T-helper 2 cell treated with Interferon-gamma antibody and Interleukin-4, amounts not matched to agents 5 μg/mL and 100 μg/mL, for 36 hours (primary cell): ENCODE results near the gene ABCC6.
"Not testable (repeated sequence)": the region's sequence is repeated elsewhere in the genome, so short reads cannot be mapped to it uniquely, and the experiment has no call there.

Experiments used
- DNase-seq: peaks from one replicate; pipeline ENCODE4 v3.0.0; 2021; ENCODE audit warnings: low spot score
- H3K27ac Mint-ChIP-seq: one replicate; pipeline ENCODE4 v1.8.0; 2021; ENCODE audit warnings: mild to moderate bottlenecking, mixed read lengths
- H3K27me3 Mint-ChIP-seq: one replicate; pipeline ENCODE4 v1.8.0; 2021; ENCODE audit warnings: low read depth, mixed read lengths
- H3K36me3 Mint-ChIP-seq: one replicate; pipeline ENCODE4 v1.8.0; 2021; ENCODE audit warnings: low read depth, mixed read lengths
- H3K4me1 Mint-ChIP-seq: one replicate; pipeline ENCODE4 v1.8.0; 2021; ENCODE audit warnings: low read depth, mixed read lengths
- H3K4me3 Mint-ChIP-seq: one replicate; pipeline ENCODE4 v1.8.0; 2022; ENCODE audit warnings: mild to moderate bottlenecking, moderate library complexity, mixed read lengths
- H3K9me3 Mint-ChIP-seq: one replicate; pipeline ENCODE4 v1.8.0; 2021; ENCODE audit warnings: mixed read lengths

ABCC6 gene

GRCh38 chr16:16207787-16208334 is 15.4 kb downstream of the ABCC6 start:
- H3K36me3 Mint-ChIP-seq, DNase-seq, H3K4me1 Mint-ChIP-seq: not testable (repeated sequence)

GRCh38 chr16:16207097-16207786 is 16.1 kb downstream of the ABCC6 start:
- not testable (repeated sequence) for H3K4me3 Mint-ChIP-seq, H3K9me3 Mint-ChIP-seq, H3K36me3 Mint-ChIP-seq, H3K4me1 Mint-ChIP-seq, H3K27ac Mint-ChIP-seq, H3K27me3 Mint-ChIP-seq, DNase-seq

More at GRCh38 chr16:16207787-16208334, 15.4 kb downstream of the ABCC6 start:
- not testable (repeated sequence) for H3K27me3 Mint-ChIP-seq, H3K9me3 Mint-ChIP-seq, H3K4me3 Mint-ChIP-seq, H3K27ac Mint-ChIP-seq

GRCh38 chr16:16205864-16206263 is 17.4 kb downstream of the ABCC6 start:
- H3K4me3 Mint-ChIP-seq, H3K4me1 Mint-ChIP-seq, H3K36me3 Mint-ChIP-seq, H3K27ac Mint-ChIP-seq, H3K9me3 Mint-ChIP-seq, DNase-seq, H3K27me3 Mint-ChIP-seq: not testable (repeated sequence)

GRCh38 chr16:16204552-16204951 is 18.7 kb downstream of the ABCC6 start:
- not testable (repeated sequence) for H3K9me3 Mint-ChIP-seq, H3K4me3 Mint-ChIP-seq, H3K36me3 Mint-ChIP-seq, H3K4me1 Mint-ChIP-seq, H3K27me3 Mint-ChIP-seq, DNase-seq
- H3K27ac Mint-ChIP-seq, result peak overlapping the region; percentile 31

GRCh38 chr16:16203494-16203893 is 19.8 kb downstream of the ABCC6 start:
- not testable (repeated sequence) for H3K4me3 Mint-ChIP-seq, H3K36me3 Mint-ChIP-seq

GRCh38 chr16:16202400-16203143 is 20.7 kb downstream of the ABCC6 start:
- DNase-seq, result peak; percentile 23
- not testable (repeated sequence) for H3K36me3 Mint-ChIP-seq, H3K27me3 Mint-ChIP-seq, H3K27ac Mint-ChIP-seq, H3K4me3 Mint-ChIP-seq, H3K4me1 Mint-ChIP-seq, H3K9me3 Mint-ChIP-seq

More at GRCh38 chr16:16203494-16203893, 19.8 kb downstream of the ABCC6 start:
- H3K27me3 Mint-ChIP-seq, H3K9me3 Mint-ChIP-seq, DNase-seq, H3K4me1 Mint-ChIP-seq, H3K27ac Mint-ChIP-seq: not testable (repeated sequence)

GRCh38 chr16:16201880-16202279 is 21.4 kb downstream of the ABCC6 start:
- not testable (repeated sequence) for H3K27me3 Mint-ChIP-seq, H3K4me1 Mint-ChIP-seq

GRCh38 chr16:16200391-16200790 is 22.9 kb downstream of the ABCC6 start:
- H3K9me3 Mint-ChIP-seq, H3K4me3 Mint-ChIP-seq, H3K27ac Mint-ChIP-seq: not testable (repeated sequence)

More at GRCh38 chr16:16201880-16202279, 21.4 kb downstream of the ABCC6 start:
- not testable (repeated sequence) for H3K9me3 Mint-ChIP-seq, H3K4me3 Mint-ChIP-seq, H3K36me3 Mint-ChIP-seq, H3K27ac Mint-ChIP-seq, DNase-seq

GRCh38 chr16:16199428-16199827 is 23.9 kb downstream of the ABCC6 start:
- not testable (repeated sequence) for H3K27me3 Mint-ChIP-seq, H3K9me3 Mint-ChIP-seq, H3K36me3 Mint-ChIP-seq

More at GRCh38 chr16:16200391-16200790, 22.9 kb downstream of the ABCC6 start:
- DNase-seq, H3K4me1 Mint-ChIP-seq, H3K27me3 Mint-ChIP-seq, H3K36me3 Mint-ChIP-seq: not testable (repeated sequence)

GRCh38 chr16:16197966-16198365 is 25.3 kb downstream of the ABCC6 start:
- H3K27ac Mint-ChIP-seq, result no peak overlapping the region
- no peak overlapping the region for H3K4me3 Mint-ChIP-seq
- no peaks in the 10 kb centered on the region for H3K9me3 Mint-ChIP-seq
- peaks cover 8% of the 10 kb centered on the region for H3K4me1 Mint-ChIP-seq
- no peak for DNase-seq
- no peaks in the 10 kb centered on the region for H3K27me3 Mint-ChIP-seq
- no peaks in the 10 kb centered on the region for H3K36me3 Mint-ChIP-seq

More at GRCh38 chr16:16199428-16199827, 23.9 kb downstream of the ABCC6 start:
- H3K4me1 Mint-ChIP-seq, H3K4me3 Mint-ChIP-seq, DNase-seq, H3K27ac Mint-ChIP-seq: not testable (repeated sequence)

- Mint-ChIP-seq H3K27me3 (no peaks in the 10 kb centered on the region), H3K4me3 (no peak overlapping the region), H3K4me1 (peaks cover 5% of the 10 kb centered on the region), H3K27ac (no peak overlapping the region), H3K9me3 (no peaks in the 10 kb centered on the region), H3K36me3 (no peaks in the 10 kb centered on the region)
- no peak for DNase-seq
These were observed 26.0 kb downstream of the ABCC6 start for GRCh38 chr16:16197331-16197730.

GRCh38 chr16:16196099-16196498 is 27.2 kb downstream of the ABCC6 start:
- Mint-ChIP-seq H3K9me3 (no peaks in the 10 kb centered on the region), H3K27ac (no peak overlapping the region), H3K27me3 (no peaks in the 10 kb centered on the region), H3K4me3 (no peak overlapping the region), H3K4me1 (peaks cover 4% of the 10 kb centered on the region), H3K36me3 (no peaks in the 10 kb centered on the region)
- no peak for DNase-seq

GRCh38 chr16:16191493-16192167 is 31.7 kb downstream of the ABCC6 start:
- H3K36me3 Mint-ChIP-seq, result no peaks in the 10 kb centered on the region
- H3K9me3 Mint-ChIP-seq, result no peaks in the 10 kb centered on the region
- H3K27me3 Mint-ChIP-seq, result no peaks in the 10 kb centered on the region
- no peak for DNase-seq
- H3K4me1 Mint-ChIP-seq, result no peaks in the 10 kb centered on the region
- no peak overlapping the region for H3K4me3 Mint-ChIP-seq
- no peak overlapping the region for H3K27ac Mint-ChIP-seq

GRCh38 chr16:16190966-16191365 is 32.3 kb downstream of the ABCC6 start:
- not testable (repeated sequence) for H3K27me3 Mint-ChIP-seq, H3K36me3 Mint-ChIP-seq, H3K4me1 Mint-ChIP-seq

More at GRCh38 chr16:16190966-16191365, 32.3 kb downstream of the ABCC6 start:
- not testable (repeated sequence) for H3K9me3 Mint-ChIP-seq, H3K4me3 Mint-ChIP-seq, H3K27ac Mint-ChIP-seq, DNase-seq
